22Rv1 (cell line): Measurements from ENCODE around the gene ADO.

Source experiments
- ZFX ChIP-seq: fragments of 450-650 bp; IDR thresholded peaks from 2 replicates; pipeline ENCODE4 v1.6.1; 2017; ENCODE audit warnings: antibody characterized with exemption, borderline replicate concordance
- TF ChIP-seq, protein P1 (sequence below): fragments of 450-650 bp; IDR thresholded peaks from 2 replicates; pipeline ENCODE4 v1.5.1; 2017; ENCODE audit warnings: mild to moderate bottlenecking

DNA sequence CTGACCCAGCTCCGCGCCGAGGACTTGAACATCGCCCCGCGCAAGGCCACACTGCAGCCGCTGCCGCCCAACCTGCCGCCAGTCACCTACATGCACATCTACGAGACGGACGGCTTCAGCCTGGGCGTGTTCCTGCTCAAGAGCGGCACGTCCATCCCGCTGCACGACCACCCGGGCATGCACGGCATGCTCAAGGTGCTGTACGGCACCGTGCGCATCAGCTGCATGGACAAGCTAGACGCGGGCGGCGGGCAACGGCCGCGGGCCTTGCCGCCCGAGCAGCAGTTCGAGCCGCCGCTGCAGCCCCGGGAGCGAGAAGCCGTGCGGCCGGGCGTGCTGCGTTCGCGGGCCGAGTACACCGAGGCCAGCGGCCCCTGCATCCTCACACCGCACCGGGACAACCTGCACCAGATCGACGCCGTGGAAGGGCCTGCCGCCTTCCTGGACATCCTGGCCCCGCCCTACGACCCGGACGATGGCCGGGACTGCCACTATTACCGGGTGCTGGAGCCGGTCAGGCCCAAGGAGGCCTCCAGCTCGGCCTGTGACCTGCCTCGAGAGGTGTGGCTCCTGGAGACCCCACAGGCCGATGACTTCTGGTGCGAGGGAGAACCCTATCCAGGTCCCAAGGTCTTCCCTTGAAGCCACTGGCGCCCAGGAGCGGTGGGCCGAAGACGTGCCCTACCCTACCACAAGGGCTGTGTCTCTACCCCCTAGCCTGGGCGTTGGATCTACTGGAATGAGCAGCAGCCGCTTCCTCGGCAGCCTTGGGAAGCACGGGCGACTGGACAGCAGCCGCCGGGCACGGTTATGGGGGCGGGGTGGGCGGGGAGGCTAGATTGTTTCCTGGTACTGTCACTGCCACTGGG, 945 bp downstream of the ADO start:
- TF ChIP-seq, protein P1, sequence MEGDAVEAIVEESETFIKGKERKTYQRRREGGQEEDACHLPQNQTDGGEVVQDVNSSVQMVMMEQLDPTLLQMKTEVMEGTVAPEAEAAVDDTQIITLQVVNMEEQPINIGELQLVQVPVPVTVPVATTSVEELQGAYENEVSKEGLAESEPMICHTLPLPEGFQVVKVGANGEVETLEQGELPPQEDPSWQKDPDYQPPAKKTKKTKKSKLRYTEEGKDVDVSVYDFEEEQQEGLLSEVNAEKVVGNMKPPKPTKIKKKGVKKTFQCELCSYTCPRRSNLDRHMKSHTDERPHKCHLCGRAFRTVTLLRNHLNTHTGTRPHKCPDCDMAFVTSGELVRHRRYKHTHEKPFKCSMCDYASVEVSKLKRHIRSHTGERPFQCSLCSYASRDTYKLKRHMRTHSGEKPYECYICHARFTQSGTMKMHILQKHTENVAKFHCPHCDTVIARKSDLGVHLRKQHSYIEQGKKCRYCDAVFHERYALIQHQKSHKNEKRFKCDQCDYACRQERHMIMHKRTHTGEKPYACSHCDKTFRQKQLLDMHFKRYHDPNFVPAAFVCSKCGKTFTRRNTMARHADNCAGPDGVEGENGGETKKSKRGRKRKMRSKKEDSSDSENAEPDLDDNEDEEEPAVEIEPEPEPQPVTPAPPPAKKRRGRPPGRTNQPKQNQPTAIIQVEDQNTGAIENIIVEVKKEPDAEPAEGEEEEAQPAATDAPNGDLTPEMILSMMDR: no peak
- TF ChIP-seq ZFX: no peak
